ENCODE results near the gene CPNE5.

GRCh38 chr6:36800223-36801076 lies 38.8 kb downstream of the CPNE5 start:
- TF ChIP-seq CTCF (IDR thresholded peaks at IDR 0.05), result no peak
- TF ChIP-seq EZH2 (IDR thresholded peaks at IDR 0.05), result no peak
- no peak for TF ChIP-seq EZH2phosphoT487 (IDR thresholded peaks at IDR 0.05)
